Activated CD4-positive, CD25-positive, alpha-beta regulatory T cell (primary cell): ENCODE results near the gene AGPAT1.
A peak's percentile ranks its signal among the peaks of the same experiment; 100 is the strongest.
"Not testable (repeated sequence)": the region's sequence is repeated elsewhere in the genome, so short reads cannot be mapped to it uniquely, and the experiment has no call there.

ENCODE experiments used
- DNase-seq, 4 experiments: peaks; one replicate each; lab custom pipeline; 2025; lab: John Stamatoyannopoulos, UW

The AGPAT1 gene

GRCh38 chr6:32186151-32186840 lies 10.4 kb upstream of the AGPAT1 start:
- not testable (repeated sequence) for DNase-seq

GRCh38 chr6:32185681-32186131 lies 9.8 kb upstream of the AGPAT1 start:
- peak in 2 of 4 experiments; percentile 14 to 26 for DNase-seq

DNA sequence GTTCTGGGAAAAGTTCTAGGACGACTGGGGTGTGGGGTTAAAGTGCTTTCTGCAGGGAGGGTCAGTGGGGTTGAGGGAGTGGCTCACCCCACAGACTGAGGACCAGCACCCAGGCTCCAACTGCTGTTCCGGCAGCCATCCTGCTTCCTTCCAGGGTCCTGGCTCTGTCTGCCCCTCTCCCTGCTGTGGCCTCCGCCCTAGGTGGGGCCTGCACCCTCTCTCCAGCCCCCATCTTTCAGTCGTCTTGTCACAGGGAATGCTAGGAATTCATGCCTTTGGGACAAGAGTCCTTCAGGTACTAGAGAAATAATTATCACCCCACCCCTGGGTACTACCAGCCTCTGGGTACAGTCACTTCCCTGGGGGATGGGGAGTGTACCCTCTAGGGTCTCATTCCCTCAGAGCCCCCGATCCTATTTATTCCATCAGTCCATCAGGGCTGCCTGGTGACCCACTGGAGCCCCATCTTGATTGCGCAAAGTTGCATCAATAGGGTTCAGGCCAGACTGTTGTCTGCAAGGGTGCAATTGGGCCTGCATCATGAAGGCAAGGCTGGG lies 8.3 kb upstream of the AGPAT1 start, which contains the start of gene AGER:
AGER (minus strand) TSS at position 170 of the 557 bp plus-strand sequence; CDS start at position 139, 31 bp downstream.
- DNase-seq, result no peak

- no peak for DNase-seq
Observed at GRCh38 chr6:32183483-32184083, 7.7 kb upstream of the AGPAT1 start.

- no peak for DNase-seq
Observed at GRCh38 chr6:32183030-32183429, 7.1 kb upstream of the AGPAT1 start.

DNA sequence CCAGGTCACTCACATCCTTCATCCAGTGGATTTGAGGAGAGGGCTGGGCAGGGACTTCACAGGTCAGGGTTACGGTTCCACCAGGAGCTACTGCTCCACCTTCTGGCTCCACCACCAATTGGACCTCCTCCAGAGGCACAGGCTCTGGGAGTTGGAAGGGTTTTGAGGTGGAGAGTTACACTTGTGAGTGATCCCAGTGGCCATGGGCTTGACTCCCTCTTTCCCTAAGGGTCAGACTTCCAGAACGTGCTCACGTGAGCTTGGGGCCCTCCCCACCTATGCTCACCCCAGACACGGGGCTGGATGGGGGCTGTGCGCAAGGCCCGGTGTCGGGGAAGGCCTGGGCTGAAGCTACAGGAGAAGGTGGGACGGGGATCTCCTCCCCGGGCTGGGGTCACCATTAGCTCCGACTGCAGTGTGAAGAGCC lies 6.7 kb upstream of the AGPAT1 start:
- DNase-seq, result no peak

GRCh38 chr6:32181915-32182529 lies 6.1 kb upstream of the AGPAT1 start:
- no peak for DNase-seq

- DNase-seq, result no peak
Observed at GRCh38 chr6:32181148-32181702, 5.3 kb upstream of the AGPAT1 start.

DNA sequence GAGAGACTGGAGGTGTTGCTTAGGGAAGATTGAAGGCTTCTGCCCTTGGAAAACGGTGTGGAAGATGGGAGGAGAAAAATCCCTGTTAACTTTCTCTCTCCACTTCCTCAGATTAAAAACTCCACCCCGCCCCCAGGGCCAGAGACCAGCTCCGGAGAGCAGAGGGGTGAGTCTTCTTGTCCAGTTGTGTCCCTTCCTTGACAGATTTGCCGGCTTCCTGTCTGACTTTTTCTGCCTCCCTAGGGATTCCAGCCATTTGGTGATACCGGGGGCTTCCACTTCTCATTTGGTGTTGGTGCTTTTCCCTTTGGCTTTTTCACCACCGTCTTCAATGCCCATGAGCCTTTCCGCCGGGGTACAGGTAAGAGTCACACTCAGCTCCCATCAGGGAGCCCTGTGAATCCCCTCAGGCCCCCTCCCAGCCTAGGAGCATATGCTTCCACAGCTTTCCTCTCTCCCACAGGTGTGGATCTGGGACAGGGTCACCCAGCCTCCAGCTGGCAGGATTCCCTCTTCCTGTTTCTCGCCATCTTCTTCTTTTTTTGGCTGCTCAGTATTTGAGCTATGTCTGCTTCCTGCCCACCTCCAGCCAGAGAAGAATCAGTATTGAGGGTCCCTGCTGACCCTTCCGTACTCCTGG lies 4.0 kb upstream of the AGPAT1 start:
- DNase-seq, result no peak

DNA sequence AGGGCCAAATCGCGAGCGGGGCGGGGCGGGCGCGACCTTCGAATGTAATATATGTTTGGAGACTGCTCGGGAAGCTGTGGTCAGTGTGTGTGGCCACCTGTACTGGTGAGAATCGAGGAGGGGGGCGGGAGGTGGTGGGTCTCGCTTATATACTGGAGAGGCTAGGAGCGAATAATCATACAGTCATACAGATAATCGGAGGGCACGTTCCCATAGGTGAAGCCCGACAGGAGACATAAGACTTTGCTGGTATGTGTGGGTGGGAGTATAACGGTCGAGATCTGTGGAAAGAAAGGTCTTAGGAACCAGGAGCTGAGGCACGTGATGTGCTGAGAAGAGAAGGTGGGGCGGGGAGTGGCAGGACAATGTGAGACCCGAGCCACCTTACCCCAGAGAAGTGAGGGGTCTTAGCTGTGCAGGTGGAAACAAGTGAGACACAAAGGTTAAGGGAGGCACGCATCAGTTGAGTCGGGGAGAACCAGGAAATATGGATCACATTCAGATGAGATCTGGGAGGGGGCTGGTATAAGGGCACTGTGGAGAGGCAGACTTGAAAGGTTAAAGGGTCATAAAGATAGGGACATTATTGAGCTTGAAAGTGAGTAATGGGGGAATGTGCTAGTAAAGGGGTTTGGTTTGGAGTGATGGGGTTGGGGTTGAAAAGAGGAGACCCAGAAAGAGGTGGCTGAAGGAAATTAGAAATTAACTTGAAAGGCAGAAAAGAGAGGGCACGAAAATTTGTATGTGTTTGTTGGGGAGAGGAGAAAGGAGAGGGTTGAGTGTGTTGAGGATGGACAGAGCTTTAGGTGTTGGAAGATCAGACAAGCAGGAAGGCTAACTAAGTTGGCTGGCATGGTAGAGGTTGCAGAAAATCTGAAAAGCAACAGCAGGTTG lies 2.9 kb upstream of the AGPAT1 start:
- no peak for DNase-seq

- DNase-seq, result peak; percentile 75 to 89 (median 83)
Observed at GRCh38 chr6:32177788-32178546, 2.1 kb upstream of the AGPAT1 start, which contains the start of gene RNF5. Gene RNF5 (plus strand): TSS chr6:32178405. CDS start chr6:32178512, 107 bp downstream.

GRCh38 chr6:32177183-32177787 lies 1.4 kb upstream of the AGPAT1 start:
- no peak for DNase-seq

DNA sequence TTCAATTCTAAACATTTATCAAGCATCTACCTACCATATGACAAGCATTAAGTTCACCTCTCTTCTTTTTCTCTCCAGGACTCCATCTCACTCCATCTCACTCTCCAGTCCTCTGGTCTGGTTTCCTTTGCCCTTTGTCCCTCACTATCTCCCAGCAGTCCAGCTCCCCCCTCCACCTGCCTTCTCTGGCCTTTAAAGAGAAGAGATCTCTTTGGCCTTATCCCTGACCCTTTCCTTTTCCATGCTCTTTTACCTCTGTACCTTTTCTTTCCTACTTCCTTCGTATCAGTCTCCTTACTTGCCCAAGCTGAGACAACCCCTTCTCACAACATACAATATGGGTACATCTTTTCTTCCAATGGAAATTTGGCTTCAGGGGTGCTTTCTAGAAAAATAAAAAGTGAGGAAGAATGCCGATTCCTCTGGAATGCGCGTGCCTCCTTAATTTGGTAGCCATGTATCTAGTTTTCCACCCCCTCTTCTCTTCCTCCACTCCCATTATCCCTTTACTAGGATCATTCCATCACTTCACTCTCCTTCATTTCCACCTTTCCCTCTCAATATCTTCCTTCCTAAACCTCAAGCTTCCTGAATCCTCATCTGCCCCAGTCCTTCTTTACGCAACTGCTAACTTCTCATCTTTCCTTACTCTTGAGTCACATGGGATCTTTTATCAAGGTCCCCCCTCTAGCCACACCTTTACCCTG lies 745 bp upstream of the AGPAT1 start:
- DNase-seq, result no peak

- no peak for DNase-seq
Observed at GRCh38 chr6:32175322-32175710, 568 bp downstream of the AGPAT1 start.

DNA sequence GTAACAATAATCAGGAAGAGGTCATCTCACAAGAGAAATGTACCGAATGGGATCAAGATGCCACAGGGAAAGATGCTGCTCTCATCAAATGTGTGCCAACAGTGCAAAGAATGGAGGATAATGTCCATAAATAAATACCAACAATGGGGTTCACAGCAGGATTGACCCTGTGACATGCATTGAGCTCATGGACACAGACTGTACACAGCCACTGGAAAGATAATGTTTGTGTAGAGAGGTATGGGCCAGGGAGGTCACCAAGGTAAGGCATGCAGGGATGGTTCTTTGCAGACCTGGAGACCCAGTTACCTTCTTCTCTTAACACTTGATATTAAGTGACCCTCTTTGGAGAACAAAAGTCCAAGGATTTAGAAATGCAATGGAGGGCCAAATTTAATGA lies 1.5 kb downstream of the AGPAT1 start:
- no peak for DNase-seq

DNA sequence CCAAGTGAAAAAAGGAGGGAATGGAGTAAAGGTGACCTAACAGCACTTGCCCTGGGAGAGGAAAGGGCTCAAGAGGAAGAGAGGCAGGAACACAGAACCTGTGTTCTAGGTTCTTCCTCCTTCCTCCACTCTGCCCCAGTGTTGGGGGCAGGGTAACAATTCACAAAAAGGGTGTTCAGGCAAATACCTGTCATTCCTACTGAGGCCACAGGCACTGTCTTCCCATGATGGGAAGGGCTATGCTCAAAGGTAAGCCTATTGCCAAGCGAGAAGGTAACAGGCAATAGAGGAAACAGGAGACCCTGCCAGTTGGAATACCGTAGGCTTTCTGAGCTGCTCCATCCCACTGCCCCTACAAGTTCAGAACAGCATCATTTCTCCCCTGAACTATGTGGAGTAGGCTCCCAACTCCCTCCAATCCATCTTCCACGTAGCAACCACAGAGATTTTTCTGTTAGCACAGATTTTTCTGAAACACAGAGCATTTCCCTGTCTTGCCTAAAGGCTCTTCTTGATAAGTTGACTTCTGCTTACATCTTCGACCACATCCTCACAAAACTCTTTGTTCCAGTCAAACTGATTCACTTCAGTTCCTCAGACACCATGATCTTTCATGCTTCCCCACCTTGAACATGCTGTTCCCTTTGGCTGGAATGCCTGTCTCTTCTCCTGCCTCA lies 2.7 kb downstream of the AGPAT1 start:
- no peak for DNase-seq

DNA sequence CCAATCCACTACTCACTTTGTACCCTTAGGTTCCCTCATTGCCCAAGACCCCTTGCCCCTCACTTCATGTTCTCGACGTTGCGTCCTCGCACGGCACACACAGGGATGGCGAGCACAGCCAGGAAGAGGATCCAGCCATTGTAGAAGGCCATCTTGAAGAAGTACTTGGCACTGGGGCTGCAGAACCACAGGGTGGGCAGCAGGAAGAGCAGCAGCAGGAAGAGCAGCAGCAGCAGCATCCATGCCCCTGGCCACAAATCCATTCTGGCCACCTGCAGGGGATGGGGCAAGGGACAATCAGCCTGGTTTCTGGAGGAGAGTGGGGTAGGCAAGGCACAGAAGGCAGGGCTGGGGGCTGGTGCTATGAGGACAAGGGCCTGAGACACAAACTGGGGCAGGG lies 4.7 kb downstream of the AGPAT1 start:
- DNase-seq, result no peak

- no peak for DNase-seq
Observed at GRCh38 chr6:32170294-32170693, 5.6 kb downstream of the AGPAT1 start.
